Suppressor macrophage treated with lipopolysaccharide for 1 hour (primary cell): ENCODE measurements around the gene TRAF3.
"Not testable (repeated sequence)": the region's sequence is repeated elsewhere in the genome, so short reads cannot be mapped to it uniquely, and the experiment has no call there.

ENCODE experiments used
- DNase-seq, 3 donors: peaks; one replicate each; pipeline ENCODE4 v3.0.0-alpha.2; 2020 to 2022

The TRAF3 gene

DNA sequence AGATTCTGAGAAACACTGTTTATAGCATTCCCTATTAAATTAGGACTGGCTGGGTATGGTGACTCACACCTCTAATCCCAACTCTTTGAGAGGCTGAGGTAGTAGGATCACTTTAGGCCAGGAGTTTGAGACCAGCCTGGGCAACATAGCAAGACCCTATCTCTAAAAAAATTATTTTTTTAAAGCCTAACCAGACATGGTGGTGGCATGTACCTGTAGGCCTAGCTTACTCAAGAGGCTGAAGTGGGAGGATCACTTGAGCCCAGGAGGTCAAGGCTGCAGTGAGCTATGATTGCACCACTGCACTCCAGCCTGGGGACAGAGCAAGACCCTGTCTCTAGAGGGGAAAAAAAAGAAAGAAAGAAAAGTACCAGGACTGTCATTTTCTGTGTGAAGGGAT is 119.5 kb downstream of the TRAF3 start:
- not testable (repeated sequence) for DNase-seq

- no peak for DNase-seq
Observed at GRCh38 chr14:102897299-102898027, 120.2 kb downstream of the TRAF3 start.

- peak in 1 of 3 donors; percentile 30 for DNase-seq
Observed at GRCh38 chr14:102898298-102898697, 121.0 kb downstream of the TRAF3 start.

GRCh38 chr14:102898776-102899515 is 121.7 kb downstream of the TRAF3 start:
- DNase-seq = no peak

DNA sequence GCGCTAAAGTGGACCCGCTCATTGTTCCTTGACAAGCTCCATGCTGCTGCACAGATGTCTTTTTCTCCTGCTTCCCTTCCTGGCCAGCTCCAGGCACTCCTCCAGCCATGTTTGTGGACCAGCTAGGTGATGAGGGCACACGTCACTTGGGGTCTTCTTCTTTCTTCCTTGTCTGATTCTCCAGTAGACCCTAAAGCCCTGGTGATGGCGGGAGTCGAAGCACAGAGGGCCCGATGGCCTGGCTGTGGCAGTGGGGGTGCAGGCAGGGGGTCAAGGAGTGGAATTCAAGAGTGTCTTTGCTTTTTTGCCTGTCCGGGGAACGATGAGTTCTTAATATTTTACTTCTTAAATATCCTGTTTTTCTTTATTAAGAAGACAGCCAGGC is 122.3 kb downstream of the TRAF3 start:
- no peak for DNase-seq

- DNase-seq = no peak
Observed at GRCh38 chr14:102900631-102901571, 123.7 kb downstream of the TRAF3 start.

GRCh38 chr14:102901633-102902032 is 124.4 kb downstream of the TRAF3 start:
- no peak for DNase-seq

- no peak for DNase-seq
Observed at GRCh38 chr14:102902086-102902485, 124.8 kb downstream of the TRAF3 start.

GRCh38 chr14:102902523-102903247 is 125.4 kb downstream of the TRAF3 start:
- DNase-seq = no peak

DNA sequence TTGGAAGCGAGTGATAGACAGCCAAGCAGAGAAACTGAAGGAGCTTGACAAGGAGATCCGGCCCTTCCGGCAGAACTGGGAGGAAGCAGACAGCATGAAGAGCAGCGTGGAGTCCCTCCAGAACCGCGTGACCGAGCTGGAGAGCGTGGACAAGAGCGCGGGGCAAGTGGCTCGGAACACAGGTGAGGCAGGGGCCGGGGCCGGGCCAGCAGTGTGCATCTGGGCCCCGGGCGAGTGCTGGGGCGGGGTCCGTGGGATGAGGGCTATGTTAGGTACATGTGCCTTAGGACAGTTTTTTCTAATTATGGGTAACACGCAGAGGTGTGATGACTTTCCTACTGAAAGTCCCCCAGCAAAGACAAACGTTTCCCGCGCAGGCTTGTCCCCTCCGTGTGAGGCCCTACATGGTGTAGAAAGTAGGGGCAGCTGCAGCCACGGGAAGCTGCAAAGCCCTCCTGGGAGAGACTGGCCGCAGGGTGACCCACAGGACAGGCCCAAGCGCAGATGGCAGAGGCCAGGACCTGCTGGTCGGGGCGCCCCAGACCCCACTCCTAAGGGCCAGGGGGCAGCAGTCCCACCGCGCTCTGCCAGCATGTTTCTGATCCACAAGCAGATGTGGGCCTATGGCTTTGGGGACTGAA is 126.1 kb downstream of the TRAF3 start:
- DNase-seq = no peak

GRCh38 chr14:102903889-102904512 is 126.8 kb downstream of the TRAF3 start:
- DNase-seq = no peak

DNA sequence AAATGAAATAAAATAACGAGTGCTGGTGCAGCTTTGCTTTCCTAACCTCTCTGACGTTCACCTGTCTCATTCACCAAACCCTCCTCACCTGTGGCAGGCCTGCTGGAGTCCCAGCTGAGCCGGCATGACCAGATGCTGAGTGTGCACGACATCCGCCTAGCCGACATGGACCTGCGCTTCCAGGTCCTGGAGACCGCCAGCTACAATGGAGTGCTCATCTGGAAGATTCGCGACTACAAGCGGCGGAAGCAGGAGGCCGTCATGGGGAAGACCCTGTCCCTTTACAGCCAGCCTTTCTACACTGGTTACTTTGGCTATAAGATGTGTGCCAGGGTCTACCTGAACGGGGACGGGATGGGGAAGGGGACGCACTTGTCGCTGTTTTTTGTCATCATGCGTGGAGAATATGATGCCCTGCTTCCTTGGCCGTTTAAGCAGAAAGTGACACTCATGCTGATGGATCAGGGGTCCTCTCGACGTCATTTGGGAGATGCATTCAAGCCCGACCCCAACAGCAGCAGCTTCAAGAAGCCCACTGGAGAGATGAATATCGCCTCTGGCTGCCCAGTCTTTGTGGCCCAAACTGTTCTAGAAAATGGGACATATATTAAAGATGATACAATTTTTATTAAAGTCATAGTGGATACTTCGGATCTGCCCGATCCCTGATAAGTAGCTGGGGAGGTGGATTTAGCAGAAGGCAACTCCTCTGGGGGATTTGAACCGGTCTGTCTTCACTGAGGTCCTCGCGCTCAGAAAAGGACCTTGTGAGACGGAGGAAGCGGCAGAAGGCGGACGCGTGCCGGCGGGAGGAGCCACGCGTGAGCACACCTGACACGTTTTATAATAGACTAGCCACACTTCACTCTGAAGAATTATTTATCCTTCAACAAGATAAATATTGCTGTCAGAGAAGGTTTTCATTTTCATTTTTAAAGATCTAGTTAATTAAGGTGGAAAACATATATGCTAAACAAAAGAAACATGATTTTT is 128.2 kb downstream of the TRAF3 start:
- DNase-seq = no peak

DNA sequence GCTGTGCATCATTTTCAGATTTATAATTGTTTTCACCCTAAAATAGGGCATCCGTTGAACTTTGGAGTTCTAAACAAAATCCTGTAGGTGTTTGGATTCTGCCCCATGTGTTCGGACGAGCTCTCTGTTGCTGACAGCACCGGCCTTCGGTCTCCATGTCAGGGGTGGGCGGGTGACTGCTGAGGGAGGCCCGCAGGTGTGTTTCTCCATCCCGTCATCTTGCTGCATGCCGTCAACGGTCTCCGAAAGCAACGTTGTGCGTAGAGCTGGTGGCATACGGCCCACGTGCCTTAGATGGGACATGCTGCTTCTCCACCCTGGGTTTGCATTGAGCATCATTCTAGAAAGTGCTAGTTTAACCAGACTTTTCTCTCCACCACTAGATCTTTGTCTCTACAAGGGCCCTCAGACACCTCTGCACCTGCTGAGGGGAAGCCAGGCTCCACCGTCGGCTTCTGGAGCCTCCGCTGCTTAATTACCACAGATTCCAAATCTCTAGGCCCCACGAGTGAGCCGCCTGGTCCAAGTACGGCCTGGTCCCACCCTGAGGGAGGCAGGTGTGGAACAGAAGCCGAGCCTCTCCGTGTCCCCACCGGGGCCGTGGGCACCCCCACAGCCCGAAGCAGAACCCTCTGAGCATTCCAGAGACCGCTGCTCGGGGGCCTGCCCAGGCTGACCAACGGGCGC is 129.5 kb downstream of the TRAF3 start:
- no peak for DNase-seq

DNA sequence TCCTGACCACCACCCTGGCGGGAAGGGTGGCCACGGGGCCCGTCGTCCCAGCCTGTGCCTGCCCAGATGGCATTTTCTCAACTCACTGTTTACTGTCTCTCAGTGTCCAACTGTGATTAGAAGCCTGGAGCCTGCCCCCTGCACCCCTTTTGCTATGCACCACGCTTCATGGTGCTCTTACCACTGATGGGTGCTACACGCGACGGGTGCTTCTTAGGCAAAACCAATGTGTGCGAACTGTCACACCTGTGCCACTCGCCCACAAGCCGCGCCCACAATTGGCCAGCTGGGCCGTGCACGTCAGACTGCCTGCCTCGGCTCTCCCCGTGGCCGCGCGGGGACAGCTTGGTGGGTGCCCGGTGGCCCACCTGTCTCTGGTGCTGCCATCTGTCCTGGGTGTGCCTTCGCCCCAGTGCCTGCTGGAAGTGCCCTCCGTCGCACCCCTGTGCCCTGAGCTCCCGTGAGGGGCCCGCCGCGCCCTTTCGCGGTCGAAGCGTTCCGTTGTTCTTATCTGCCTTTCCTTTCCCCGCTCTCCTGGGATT is 130.1 kb downstream of the TRAF3 start:
- DNase-seq = no peak

DNA sequence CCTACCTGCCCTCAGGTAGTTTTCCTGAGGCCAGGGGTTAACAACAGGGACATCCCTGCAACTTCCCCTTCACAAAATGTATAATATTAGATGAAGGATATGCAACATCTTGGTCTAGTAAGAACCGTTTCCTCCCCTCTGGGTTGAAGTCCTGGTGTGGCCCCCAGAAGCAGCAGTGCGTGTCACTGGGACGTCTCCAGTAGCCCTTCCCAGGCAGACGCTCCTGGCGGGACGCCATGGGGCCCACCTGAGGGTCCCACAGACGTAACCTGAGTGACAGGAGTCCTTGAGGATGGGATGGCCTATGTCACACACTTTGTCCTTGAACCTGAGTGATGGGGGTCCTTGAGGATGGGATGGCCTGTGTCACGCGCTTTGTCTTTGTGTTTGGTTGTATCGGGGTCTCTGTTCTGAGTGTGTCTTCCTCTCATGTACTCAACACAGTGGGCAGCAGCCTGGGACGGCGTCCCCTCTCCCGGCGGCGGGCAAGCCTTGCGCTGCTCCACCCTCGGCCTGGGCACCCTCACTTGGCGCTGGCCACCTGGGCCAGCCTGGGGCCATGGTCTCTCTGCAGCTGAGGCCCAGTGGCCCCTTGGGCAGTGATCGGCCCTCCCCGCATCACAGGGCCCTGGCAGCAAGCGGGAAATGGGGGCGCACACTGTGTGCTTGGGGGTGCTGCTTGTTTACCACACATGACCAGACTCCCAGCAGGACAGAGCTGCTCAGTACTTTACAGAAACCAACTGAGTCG is 130.9 kb downstream of the TRAF3 start:
- no peak for DNase-seq

DNA sequence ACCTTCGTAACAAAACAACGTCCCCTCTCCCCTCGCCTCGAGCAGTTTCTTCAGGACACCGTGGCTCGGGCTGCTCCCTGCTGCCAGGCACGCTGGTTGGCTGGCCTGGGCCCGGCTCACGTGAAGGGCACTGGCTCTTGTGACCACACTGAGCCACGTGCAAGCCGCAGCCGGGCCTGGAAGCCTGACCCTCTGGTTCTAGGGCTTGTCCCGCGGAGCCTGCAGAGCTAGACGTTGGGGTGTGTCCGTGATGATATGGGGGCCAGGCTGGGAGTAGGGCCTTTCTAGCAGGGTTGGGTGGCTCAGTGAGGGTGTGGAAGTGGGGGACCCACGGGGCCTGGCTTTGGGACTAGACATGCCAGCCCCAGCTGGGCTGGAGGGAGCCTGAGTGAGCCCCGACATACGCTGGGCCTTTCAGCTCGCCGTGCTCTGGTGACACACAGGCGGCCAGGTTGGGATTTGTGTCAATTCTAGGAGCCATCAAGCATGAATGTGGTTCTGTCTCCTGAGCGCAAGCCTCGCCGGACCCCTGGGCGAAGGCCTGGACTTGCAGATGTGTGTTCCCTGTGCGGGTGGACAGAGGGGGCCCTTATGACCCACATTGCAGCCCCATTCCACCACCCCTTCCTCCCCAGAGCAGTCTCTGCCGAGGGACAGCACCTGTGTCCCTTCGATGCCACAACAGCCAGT is 131.7 kb downstream of the TRAF3 start:
- DNase-seq = no peak

- no peak for DNase-seq
Observed at GRCh38 chr14:102909462-102909861, 132.2 kb downstream of the TRAF3 start.

GRCh38 chr14:102909911-102910310 is 132.7 kb downstream of the TRAF3 start:
- DNase-seq = no peak
